GM19193 (cell line): ENCODE data around the gene DSCAM.

ENCODE experiments used
- POLR2A ChIP-seq: IDR thresholded peaks from 4 replicates; pipeline ENCODE4 v1.6.1; 2011; ENCODE audit not compliant: insufficient read depth, insufficient read length; ENCODE audit errors: extremely low read depth

Gene DSCAM

DNA sequence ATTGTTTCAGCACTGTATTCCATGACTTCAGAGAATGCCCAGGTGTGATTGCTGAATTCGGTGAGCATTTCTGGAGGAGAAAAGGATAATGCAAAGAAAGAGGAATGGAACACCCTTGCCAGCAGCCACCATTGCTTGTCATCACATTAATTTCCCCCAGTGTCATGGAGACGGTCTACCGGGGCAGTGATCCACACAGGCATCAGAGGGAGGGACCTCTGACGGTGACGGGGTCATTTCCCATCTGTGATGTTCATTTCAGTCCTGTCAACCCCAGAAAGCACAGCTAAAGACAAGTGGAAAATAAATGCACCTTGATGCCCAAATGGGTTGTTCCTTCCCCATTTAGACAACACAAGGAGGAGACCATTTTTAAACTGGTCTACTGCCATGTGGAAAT lies 603.3 kb downstream of the DSCAM start:
- no peak for TF ChIP-seq POLR2A

DNA sequence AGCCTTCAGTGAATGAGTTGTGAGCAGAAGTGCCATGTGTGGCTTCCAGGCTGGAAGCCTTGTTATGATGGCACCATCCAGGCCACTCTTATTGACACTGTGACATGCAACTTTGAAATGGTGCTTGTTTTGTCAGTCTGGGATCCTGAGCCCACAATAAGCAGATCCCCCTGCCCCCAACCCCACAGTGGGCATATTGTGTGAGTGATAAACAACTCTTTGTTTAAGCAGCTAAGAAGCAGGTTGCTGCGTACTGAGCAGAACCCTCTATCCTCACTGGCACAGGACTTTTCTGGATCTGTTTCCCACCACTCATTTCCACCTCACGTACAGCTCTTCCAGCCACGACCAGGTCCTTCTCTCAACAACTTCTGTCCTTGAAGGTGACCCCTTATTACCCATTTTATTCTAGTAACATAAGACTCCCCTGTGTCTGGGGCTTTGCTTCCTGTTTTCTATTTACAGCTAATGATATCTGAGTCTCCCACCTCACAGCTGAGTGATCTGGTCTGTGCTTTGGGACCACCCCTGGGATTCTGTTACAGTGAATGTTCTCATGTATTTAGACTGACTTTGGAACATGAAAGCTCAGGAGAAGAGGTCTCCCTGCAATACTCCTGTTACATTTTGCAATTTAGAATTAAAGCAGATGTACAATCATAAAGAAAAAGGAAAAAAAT lies 604.2 kb downstream of the DSCAM start:
- TF ChIP-seq POLR2A = no peak

DNA sequence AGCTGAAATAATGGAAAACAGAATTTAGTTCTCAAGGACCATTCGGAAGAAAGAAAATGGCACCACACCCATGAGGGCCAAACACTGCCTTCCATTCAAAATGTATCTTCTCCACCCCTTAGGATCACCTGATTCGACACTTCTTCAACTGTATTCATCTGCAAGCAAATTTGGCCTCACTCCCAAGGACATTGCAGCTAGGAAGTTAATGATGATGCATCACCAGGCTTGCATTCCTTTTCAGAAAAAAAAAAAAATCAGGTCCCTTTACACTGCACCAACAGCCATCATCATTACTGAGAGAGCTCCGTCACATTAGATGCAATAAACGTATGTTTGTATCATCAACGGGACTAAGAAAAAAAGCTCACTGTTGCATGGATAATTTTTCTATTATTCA lies 611.4 kb downstream of the DSCAM start:
- no peak for TF ChIP-seq POLR2A

DNA sequence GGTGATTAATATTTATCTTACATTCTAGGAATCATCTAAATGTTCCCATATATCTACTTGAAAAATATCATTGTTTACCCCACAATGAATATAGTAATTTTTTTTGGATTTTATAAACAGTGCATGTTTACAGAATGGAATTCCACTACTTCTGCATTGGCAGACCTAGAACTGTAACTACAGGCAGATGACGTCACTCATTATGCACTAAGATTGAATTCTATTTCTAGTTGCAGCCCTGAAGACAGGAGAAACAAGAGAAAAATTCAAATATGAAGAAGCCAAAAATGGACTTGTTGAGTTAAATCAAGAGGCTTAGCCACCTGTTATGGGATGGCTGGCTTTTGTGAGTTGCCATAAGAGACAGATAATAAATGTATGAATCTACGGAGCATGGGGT lies 615.0 kb downstream of the DSCAM start:
- no peak for TF ChIP-seq POLR2A

DNA sequence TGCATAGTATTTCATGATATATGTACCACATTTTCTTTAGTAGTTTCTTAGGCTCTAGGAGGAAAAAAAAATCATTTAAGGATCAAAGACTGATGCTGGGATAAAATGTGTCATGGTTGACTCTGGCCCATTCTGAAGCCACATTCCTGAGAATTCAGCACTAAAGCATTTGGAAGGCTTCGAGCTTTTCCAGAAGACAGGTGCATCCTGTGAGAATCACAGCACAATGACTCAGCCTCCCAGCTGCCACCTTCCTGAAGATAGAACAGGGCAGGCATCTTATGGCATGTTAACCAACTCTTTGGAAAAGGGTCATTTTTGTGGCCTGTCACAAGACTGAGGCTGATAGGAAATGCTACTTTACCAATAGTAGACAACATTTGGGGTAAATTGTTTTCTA lies 619.9 kb downstream of the DSCAM start:
- no peak for TF ChIP-seq POLR2A

DNA sequence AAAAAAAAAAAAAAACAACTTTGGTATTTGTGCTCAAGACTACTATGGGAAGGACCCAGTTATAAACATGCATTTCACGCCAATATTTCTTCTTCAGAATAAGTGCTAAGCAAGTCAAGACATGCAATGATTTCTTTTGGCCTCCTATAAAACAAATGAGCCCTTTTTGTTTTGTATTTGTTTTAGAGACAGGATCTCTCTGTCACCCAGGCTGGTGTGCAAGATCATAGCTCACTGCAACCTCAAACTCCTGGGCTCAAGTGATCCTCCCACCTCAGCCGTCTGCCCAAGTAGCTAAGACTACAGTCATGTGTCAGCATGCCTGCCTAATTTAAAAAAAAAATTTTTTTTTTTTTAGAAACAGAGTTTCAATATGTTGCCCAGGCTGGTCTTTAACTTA lies 631.0 kb downstream of the DSCAM start:
- TF ChIP-seq POLR2A = no peak

DNA sequence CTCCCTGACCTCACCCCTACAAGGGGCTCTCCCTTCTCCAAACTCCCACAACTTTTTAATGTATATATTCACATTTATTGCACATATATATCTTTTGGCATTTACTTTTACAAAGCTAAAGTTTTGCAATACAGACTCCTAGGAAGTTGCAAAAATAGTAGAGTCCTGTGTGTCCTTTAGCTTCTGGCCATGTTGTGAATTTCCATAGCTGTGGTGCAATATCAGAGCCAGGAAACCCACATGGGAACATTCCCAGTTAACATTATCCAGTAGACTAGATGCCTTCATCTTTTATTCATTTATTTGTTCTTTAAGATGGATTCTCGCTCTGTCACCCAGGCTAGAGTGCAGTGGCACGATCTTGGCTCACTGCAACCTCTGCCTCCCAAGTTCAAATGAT lies 636.7 kb downstream of the DSCAM start:
- no peak for TF ChIP-seq POLR2A

DNA sequence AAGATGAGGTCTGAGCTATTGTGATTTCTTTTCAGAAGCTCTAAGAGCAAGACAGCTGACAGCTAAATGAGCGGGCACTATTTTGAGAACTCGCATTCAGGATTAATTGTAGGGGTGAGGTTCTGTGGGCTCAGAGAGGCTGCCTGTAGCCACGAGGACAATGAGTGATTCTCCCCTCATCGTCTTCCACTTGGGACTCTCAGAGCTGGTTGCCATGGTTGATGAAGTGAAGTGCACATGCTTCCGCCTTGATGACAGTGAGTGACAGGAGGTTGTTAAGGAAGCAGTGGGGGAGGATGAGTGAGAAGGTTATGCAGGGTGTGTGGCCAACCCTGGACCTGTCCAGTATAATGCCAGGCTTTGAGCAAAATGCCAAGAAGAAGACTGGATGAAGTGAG lies 638.0 kb downstream of the DSCAM start:
- no peak for TF ChIP-seq POLR2A

DNA sequence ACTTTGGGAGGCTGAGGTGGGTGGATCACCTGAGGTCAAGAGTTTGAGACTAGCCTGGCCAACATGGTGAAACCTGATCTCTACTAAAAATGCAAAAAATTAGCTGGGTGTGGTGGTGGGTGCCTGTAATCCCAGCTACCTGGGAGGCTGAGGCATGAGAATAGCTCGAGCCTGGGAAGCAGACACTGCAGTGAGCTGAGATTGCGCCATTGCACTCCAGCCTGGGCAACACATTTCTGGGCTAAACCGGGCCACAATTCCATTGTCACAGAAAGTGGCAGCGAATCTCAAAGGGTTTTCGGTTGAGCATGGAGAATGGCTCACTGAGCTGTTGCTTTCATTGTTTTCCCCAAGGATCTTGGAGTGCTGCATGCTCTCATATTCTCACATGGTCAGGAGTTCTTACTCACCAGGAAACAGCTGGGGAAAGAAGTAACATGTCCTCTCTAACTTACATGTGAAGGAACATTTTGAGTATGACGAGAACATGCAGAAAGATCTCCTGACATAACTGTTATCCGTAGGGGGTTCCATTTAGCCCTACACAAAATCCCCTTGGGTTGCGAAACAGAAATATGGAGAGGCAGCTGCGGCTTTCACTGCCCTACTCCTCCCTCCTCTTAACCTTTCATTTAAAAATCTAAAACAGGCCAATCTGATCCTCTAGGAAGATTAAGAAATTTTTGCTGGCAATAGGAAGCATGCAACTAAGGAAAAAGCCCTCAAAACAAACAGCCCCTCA lies 638.6 kb downstream of the DSCAM start:
- TF ChIP-seq POLR2A = no peak

DNA sequence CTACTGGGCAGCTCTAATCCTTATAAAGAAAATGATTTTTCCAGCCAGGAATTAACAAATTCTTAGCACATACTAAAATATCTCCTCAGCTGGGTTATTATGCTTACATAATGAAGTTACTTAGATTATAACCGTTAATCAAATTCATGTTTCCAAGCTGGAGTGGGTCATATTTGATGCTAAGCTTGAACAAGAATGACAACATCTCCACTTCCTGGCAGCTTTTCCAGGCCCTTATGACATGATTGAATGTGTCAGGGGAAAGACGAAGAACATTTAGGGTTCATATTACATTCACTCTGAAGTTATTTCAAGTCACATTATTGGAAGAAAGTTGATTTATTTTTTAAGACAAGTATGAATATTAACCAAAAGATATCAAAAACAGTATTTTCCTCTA lies 646.0 kb downstream of the DSCAM start:
- no peak for TF ChIP-seq POLR2A

DNA sequence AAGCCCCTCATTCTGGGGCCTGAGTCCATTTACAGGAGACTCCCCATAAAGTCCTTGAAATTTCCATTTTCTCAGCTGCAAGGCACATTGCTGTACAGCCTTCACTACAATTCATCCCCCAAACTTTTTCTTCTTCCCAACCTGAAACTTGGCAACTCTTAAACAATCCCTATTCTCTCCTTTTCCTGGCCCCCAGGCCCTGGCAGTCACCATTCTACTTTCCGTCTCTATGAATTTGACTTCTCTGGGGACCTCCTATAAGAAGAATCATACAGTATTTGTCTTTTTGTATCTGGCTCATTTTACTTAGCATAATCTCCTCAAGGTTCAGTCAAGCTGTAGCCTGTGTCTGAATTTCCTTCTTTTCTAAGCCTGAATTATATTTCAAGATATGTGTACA lies 646.8 kb downstream of the DSCAM start:
- TF ChIP-seq POLR2A = no peak

DNA sequence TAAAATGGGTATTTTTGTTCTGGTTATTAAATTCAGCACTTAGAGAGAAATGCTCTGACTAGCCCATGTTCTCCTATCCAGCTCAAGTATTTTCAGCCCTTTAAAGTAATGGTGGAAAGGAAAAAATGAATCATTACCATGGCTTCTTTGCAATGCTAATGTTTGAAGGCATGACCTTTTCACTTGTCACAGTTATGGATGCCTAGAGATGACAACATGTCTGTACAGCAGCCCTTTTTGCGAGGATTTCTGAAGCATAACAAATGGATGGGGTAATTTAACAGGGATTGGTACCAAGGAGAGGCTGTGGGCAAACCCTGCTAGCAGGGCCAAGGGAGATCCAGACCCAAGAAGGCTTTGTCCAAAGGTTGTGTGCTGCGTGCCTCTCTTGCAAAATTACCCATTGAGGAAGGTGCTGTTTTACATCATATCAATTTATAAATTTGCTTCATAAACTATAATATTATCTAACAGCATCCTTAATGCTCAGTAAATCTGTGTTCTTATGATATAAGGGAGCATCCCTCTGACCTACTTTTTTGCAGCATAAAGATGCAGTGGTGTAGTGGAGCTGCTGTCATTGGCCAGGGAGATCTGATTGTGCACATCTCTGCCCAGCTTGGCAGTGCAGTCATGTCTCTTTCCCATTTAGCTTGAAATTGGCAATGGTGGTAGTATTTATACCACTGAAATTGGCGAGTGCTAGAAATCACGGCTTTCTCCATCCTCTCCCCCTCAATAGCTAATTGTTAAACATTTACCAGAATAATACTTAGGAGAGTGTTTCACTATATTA lies 652.6 kb downstream of the DSCAM start:
- TF ChIP-seq POLR2A = no peak

DNA sequence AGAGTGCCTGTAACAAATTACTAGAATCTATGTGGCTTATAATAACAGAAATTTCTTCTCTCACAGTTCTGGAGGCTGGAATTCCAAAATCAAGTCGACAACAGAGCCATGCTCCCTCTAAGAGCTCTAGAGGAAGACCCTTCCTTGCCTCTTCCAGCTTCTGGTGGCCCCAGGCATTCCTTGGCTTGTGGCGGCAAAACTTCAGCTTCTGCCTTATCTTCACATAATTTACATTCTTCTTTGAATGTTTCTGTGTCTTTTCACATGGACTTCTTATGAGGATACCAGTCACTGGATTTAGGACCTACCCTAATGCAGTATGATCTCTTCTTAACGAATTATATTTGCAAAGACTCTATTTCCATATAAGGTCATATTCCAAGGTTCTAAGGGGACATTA lies 655.3 kb downstream of the DSCAM start:
- TF ChIP-seq POLR2A = no peak

DNA sequence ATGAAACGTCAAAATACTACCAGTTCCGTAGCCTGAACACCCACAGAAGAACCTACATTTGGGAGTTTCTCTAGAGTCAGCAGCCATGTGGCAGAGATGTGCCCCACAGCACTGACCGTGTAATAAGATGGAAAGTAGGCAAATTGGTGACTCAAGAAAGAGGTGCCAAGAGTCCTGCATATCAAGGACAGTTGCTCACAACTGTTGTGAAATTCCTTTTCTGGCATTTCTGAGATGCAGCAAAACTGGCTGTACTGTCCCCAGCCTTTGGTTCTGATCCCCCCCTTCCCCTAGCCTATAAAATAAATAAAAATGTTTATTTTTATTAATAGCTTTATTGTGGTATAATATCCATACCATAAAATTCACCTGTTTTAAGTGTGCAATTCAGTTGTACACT lies 655.8 kb downstream of the DSCAM start:
- TF ChIP-seq POLR2A = no peak

DNA sequence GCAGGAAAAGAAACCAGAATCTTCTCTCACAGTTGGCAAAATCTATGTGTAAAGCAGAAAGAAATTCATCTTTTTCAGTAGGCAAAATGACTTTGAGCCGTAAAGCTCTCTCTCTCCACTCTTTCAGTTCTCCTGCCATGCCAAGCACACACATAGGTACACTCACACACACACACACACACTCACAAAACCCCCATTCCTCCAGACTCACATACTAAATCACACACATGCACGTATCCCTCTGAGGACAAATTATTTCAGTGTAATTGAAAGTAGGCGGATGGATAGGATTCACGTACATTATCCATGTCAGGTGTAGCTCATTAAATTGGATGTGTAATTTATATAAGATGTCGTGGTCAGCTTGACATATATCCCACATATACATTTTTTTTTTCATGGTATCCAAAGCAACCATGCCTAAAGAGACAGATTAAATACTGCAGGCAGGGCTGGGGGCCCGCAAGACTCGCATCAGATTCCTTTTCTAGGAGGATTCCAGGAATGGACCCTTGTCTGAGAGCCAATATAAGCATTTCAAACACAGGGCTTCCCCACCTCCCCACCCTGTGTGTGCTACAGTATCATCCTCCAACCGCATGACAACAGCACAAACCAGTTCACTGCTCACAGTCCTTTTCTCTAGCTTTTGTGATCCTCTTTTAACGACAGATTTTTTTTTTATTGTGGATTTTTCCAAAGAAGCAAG lies 658.9 kb downstream of the DSCAM start:
- no peak for TF ChIP-seq POLR2A
